Kasumi-1 (cell line): ENCODE measurements around the gene GAS6.

ENCODE experiments used
- DNase-seq, 2 experiments: peaks; one replicate each; lab custom pipeline; 2025; lab: John Stamatoyannopoulos, UW

Gene GAS6

DNA sequence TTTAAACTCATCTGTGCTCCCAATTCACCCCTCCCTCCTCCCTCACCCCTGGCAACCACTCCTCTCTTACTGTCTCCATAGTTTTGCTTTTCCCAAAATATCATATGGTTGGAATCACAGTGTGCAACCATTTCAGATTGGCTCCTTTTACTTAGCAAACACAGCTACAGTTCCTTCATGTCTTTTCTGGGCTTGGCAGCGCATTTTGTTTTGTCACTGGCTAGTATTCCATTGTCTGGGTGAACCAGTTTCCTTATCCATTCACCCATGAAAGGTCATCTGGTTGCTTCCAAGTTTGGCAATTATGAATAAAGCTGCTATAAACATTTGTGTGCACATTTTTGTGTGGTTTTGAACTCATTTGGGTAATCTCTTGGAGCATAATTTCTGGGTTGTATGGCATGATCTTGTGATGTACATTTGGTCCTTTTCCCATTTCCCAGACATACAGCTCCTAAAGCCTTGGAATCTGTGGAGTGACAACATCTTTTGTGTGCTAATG, 23.9 kb upstream of the GAS6 start:
- no peak for DNase-seq

DNA sequence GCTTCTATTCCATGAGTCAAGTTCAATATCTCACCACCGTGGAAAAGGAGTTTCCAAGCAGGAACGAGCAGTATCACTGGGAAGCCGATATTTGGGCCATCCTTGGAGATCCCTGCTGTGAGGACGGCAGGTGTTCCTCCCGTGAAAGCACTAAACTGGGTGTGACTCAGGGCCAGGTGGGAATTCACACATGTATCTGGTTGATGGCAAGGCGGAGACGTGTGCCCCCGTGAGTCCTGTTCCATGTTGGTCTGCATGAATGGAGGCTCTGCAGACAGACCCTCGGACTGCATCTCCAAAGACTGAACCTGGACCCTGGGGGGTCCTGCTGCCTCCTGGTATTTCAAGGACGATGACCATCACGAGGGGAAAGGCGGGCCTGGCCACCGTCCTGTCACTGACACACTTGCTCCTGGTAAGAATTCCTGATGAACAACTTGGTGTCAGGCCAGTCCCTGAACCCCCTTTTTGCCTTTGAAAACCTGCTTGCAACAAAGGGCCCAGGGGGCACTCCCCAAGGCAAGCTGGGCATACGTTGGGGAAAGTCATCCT, 22.8 kb upstream of the GAS6 start:
- no peak for DNase-seq

DNA sequence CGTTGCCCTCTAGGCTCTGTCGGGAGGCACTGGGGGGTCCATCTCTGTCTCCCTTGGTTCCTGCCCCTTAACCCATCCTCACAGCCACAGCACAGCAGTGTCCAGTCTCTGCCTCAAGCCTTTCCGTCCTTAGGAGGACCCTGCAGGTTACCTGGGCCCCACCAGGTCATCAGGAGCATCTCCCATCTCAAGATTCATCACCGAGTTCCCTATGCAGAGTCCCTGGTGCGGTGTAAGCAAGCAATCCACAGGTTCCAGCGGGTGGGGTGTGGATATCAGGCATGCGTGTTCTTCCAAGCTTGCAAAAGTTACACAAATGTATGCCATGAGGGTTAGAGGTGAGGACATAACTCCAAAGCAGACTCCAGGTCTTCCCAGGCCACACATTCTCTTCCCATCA, 20.9 kb upstream of the GAS6 start:
- DNase-seq, result no peak

DNA sequence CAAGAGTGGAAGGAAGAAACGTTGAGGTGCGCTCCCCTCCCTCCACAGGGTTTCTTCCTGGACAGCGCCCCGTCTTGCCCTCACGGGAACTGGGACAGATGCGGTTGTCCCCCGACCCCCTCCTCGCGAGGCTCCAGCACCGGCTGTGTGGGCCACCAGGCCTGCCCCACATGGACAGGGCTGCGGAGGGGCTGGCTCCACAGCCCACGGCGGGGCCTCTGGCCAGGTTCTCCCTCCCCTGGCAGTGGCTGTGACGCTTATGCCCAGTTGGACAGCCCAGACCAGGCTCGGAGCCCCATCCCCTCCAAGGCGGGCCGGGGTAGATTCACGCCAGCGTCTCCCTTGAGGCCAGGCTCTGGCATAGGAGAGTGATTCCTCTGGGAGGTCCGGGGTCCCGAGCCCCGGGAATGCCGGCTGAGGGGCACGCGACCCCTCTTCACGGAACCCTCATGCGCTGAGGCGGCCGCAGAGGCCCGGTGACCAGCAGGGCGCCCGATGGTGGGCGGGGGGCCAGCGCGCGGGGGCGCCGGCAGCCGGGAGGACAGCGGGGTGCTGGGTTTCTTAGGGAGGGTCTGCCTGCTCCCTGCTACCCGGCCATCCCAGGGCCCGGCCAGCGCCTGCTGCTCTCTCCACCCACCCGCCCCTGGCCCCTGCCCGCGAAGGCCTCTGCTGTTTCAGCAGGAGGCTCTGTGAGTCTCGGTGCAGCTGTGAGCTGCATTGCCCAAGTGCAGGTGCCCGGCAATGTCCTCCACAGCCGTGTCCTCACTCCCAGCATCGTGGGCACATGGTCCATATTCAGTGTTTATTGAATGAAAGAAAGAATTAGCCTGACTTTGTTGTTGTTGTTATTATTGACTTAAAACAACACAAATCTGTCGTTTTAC, 20.3 kb upstream of the GAS6 start:
- no peak for DNase-seq

DNA sequence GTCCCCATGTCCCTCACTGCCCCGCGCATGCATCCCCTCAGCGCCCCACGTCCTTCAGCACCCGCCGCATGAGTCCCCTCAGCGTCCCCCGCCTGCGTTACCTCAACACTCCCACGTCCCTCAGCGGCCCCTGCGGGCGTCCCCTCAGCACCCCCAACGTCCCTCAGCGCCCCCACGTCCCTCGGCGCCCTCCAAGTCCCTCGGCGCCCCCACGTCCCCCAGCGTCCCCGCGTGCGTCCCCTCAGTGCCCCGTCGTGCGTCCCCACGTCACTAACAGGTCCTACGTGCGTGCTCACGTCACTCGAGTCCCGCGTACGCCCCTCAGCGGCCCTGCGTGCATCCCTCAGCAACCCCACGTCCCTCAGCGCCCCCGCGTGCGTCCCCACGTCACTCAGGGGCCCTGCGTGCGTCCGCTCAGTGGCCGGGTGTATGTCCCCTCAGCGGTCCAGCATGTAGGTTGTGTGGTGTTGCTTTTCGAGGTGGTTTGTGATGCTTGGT, 19.5 kb upstream of the GAS6 start:
- DNase-seq, result no peak

DNA sequence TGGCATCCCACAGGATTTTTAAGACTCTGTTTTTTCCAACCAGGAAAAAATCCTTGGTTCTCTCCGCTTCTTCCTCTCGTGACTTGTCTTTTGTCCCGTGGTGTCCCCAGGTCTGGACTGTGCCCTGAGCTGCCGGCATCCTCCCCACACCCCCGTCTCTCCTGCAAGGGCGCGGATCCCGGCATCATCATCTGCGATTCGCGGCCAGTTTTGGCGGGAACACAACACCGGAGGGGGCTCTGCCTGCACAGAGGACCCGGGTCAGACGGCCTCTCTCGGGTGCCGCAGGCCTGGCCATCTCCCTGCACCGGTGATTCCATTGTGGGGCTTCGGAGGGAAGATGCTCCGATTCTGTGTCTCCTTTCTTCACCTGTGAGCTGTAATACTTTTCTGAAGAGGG, 18.8 kb upstream of the GAS6 start:
- no peak for DNase-seq

DNA sequence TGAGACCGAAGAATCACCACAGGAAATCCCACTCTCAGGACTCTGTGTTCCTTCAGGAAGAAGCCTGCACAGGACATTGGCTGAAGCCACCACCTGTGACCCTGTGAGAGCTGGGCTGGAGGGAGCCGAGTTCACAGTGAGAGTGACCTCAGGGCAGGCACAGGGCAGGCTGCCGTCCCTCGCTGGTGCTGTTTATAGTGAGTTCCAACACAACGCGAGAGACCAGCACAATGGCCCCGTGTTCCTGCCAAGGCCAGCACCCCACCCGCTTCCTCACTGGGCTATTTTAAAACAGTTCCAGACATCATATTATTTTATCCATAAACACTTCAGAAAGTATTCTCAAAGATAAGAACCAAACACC, 18.4 kb upstream of the GAS6 start:
- DNase-seq, result no peak

DNA sequence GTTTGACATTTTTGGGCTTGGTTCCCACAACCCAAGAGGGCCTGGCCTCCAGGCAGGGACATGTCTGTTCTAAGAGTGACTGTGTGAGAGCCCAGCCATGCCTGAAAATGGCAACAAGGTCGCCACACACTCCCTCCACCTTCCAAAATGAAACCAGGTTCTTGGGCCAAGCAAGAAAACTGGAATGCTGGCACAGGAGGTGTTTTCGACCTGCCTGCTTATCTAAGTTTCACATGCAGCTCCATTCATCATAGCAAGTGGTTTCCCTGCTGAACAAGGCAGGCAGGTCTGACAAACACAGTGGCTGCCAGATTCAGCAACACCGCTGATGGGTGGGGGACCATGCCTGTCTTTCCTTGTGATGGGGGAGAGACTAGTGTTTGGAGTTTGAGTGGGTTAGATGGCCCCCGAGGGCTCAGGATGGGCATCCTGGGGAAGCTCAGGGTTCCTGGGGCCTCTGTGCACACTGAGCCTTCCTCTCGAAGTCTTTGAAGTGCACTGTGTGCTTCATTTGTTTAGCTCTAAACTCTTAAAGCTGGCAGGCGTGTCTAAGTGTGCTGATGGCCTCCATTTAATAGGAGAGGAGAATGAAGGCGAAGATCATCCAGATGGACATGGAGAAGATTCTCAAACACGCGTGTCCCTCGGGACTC, 17.9 kb upstream of the GAS6 start:
- DNase-seq, result no peak

DNA sequence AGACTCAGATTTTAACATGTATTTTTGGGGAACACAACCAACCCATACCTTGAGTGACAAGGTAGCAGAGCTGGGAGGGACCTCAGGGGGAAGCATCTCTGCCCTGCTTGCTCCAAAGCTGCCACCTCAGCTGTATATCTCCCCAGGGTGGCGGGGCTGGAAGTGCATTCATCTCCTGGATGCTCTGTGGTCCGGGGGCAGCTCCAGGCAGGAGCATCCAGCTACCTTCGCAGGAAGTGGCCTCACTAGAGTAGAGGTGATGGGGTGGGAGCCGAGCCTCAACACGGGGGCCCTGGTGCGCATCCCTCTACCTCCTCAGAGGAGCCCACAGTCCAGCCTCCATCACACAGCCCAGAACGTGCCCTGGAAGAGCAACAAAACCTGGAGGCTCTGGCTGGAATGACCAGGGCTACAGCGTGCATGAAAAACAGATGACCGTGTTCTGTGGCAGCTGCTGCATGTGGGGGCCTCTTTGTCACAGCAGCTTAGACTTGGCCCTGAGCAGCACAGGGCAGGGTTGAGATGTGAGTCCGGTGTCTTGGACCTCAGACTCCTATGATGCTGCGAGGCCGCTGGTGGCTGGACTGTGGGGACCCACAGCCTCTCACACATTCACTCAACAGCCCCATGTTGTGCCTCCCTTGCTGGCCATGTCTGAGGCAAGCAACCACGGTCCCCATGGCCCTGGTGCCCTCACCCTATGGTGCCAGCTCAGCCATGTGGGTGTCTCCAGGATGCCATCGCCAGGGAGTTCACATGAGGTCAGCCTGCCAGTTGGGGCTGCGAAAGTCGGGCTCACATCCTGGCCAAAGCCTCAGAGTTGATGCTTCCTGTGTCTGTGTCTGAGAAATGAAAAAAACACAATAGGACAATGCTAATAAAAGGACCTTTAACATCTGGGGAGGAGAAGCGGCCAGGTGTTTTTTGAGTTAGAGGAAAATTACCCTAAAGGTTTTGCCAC, 17.1 kb upstream of the GAS6 start:
- DNase-seq, result no peak

DNA sequence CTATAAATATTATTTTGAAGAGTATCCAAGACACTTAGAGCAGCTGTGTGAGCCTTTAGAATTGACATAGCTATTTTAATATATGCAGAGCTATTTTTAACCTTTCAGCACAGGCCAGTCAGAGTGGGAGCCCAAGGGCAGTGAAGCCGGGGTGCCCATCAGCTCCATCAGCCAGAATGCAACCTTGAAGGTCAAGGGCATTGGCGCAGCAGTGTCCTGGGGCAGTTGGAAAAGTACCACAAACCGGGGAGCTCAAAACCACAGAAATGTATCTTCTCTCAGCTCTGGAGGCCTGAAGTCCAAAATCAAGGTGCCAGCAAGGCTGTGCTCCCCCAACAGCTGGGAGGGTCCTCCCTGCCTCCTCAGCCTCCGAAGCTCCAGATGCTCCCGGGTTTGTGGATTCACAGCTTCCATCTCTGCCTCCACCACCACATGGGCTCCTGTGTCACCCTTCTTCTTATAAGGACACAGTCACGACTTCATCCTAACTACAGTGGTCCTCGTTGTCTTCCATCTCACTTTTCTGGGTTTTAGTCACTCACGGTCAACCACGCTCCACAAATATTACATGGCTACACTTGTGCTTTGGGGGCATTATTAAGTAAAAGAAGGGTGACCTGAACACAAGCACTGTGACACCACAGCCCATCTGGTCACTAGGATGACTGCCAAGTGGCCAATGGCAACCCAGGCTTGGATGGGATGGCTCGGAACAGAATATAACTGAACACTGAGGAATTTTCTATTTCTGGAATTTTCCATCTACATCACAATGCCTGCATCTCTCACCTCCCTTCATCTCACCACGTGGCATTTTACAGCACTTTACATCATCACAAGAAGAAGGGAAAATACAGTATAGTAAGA, 15.9 kb upstream of the GAS6 start:
- no peak for DNase-seq

DNA sequence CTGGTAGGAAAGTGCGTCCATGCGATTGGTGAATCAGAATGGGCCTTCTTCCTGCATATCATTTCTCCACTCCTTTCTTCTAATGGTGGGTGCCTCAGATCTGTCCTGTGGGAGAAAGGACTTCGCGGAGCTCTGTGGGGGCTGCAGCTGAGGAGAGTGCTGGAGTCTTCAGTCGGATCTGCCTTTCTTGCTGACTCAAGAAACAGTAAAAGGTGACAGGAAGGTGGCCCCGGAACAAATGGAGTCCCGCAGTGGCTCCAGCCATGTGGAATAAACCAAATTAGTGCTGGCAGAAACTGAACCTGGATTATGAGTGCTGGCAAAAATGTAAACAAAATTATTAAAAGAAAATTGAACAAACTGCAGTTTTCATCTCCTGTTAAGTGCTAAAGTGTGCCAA, 15.1 kb upstream of the GAS6 start:
- no peak for DNase-seq

DNA sequence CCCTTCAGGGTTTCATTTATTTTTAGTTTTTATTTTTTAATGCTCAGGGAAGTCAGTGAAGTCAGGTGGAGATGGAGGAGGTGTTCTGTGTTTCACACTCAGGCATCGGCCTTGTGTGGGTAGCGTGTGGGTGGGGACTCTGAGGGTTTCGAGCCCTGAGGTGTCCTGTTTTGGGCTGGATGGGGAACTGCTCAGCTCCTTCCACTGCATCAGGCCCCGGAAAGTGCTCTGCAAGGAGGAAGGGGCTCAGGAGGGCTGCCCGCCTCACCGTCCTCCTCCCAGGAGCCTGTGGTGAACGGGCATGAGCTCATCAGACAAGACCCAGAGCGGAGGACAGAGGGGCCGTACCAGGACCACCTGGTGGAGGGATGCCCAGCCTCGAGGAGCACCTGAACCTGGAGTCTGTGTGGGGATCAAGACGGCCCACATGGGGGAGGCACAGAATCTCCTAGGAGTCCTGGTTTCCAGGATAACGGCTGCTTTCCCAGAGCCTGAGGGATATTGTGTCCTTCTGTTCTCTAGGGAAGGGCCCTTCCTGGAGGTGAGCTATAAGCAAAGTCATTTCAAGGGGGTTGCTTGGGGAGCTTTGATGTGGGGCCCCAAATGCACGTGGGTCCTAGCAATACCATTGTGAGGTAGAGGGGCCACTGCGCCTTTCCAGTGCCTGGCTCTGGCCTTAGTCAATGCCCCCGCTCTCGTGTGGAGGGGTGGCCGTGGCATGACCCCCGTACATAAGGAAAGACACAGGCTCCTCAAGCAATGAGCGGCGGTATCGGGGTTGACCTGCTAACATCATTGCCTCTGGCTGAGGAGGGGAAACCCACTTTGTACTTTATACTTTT, 13.5 kb upstream of the GAS6 start:
- no peak for DNase-seq

DNA sequence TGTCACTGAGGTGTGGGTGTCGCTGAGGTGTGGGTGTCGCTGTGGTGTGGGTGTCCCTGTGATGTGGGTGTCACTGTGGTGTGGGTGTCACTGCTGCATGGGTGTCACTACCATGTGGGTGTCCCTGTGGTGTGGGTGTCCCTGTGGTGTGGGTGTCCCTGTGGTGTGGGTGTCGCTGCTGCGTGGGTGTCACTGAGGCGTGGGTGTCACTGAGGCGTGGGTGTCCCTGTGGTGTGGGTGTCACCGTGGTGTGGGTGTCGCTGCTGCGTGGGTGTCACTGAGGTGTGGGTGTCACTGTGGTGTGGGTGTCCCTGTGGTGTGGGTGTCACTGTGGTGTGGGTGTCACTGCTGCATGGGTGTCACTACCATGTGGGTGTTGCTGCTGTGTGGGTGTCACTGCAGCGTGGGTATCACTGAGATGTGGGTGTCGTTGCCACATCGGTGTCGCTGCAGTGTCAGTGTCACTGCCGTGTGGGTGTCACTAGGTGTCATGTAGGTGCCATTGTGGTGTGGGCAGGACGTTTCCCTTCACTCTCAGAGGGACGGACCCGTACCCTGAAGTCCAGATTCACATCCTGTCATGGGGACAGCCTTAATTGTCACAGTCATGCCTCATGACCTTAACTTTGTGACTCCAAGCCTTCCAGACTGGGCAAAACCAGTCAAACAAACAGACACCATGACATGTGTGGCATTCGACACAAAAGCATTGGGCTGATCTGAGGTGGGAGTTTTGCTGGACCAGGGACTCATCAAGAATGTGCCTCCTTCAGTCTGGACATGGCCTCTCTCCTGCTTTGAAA, 12.7 kb upstream of the GAS6 start:
- DNase-seq, result no peak

DNA sequence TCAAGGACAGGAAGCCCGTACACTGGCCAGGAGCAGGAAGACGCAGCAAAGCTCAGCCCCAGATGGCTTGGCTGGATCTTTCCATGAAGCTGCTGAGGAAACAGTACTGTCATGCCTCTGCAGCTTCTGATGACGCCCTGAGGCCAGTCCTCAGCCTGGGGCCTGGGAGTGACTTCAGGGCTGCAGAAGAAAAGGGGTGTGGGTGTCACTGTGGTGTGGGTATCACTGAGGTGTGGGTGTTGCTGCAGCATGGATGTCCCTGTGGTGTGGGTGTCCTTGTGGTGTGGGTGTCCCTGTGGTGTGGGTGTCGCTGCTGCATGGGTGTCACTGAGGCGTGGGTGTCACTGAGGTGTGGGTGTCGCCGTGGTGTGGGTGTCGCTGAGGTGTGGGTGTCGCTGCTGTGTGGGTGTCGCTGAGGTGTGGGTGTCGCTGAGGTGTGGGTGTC, 12.0 kb upstream of the GAS6 start:
- no peak for DNase-seq

DNA sequence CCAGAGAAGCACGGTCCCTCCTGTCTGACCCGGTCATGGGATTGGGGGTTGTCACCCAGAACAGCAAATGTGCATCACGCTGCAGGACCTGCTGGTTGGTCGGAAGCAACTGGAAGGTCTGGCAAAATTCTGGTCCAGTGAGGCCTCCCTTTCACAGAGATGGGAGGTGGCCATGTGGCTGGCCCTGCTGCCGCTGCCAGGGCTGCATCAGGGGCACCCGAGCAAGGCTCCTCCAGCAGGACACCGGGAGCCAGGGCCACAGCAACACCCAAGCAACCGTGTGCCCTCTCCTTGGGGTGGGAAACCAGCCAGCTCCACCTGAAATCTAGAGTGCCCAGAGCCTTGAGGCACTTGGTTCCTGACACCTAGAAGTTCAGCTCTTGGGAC, 11.5 kb upstream of the GAS6 start:
- DNase-seq, result no peak

DNA sequence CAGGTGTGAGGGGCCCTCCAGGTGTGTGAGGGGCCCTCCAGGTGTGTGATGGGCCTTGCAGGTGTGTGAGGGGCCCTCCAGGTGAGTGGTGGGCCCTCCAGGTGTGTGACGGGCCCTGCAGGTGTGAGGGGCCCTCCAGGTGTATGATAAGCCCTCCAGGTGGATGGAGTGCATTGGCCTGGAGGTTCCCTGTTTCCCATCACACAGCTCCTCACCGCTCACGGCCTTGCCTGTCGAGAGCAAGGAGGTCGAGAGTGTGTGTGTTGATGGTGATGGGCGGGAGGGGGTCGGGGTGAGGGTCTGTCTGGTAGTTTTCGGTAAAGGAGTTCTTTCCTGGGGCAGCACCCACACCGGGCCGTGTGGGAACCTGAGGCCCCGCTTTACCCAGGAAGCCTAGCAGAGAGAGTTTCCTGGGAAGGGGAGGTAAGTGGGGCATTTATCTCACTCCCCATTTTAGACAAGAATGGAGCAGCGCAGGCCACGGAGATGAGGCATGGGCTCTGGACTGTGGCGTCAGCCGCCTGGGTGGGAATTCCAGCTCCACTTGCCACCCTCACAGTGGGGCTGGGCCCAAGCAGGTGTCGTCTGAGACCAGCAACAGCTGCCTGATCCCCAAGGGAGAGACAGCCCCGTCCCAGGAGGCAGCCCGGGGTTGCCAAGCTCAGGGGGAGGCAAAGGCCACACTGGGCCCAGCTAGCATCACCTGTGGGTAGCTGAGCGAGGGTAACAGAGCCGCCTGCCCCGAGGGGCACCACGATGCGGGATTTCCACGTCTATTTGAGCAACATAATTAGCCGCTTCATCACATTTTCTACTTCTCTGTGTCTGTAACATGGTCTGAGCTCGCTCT, 10.9 kb upstream of the GAS6 start:
- no peak for DNase-seq

DNA sequence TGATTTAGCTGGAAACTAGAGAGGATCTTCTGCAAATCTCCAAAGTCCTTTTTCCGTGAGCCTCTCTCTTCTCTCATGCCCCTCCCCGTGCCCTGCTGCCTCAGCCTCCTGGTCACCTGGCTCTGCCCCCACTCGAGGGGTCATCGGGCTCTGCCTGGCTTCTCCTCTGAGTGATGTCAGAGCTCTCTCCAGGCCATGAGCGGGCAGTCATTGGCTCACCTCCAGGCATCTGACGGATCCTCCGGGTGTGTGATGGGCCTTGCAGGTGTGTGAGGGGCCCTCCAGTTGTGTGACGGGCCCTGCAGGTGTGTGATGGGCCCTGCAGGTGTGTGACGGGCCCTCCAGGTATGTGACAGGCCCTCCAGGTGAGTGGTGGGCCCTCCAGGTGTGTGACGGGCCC, 10.3 kb upstream of the GAS6 start:
- no peak for DNase-seq

DNA sequence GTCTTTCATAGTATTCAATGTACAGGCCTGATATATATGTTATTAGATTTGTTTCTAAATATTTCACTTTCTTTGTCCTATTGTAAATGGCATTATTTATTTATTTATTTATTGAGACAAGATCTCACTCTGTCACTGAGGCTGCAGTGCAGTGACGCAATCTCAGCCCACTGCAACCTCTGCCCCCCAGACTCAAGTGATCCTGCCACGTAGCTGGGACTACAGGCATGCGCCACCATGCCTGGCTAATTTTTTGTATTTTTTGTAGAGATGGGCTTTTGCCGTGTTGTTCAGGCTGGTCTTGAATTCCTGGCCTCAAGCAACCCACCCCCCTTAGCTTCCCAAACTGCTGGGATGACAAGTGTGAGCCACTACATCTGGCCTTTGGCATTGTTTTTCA, 5.4 kb upstream of the GAS6 start:
- no peak for DNase-seq
